ENCODE measurements around the gene WRAP73. TPM values are rescaled to one million over a fixed set of nuclear protein-coding genes. Genes with fewer than 3 reads are reported as not detected.

Gene WRAP73
- total RNA-seq, 4 donors from 2014 or later: 12.9 to 25.9 (median 15.7) TPM

GRCh38 chr1:3654549-3655281 is 4.8 kb upstream of the WRAP73 start:
- H3K27me3 ChIP-seq: peaks cover 9 to 90% (median 45%) of the 10 kb centered on the region in 4 donors
- WGBS: 85% methylated on average over 22 of the region's 22 CpGs
- peaks cover 22 to 34% (median 31%) of the 10 kb centered on the region in 4 donors for H3K4me1 ChIP-seq
- TF ChIP-seq EP300 (IDR thresholded peaks at IDR 0.05) (no peak), POLR2AphosphoS5 (IDR thresholded peaks at IDR 0.05) (no peak), CTCF (IDR thresholded peaks at IDR 0.05) (no peak), POLR2A (IDR thresholded peaks at IDR 0.05; ENCODE audit: low read depth) (no peak)
- no peaks in the 10 kb centered on the region for H3K36me3 ChIP-seq
- no peak for DNase-seq (ENCODE audit: extremely low spot score)
- H3K27ac ChIP-seq (replicated peaks in 1 of 4): no peak overlapping the region
- no peaks in the 10 kb centered on the region for H3K9me3 ChIP-seq
- intact Hi-C loops (cut with DNase I): no loop called here
- H3K4me3 ChIP-seq: no peak overlapping the region

- H3K4me1 ChIP-seq: peaks cover 30 to 49% (median 44%) of the 10 kb centered on the region in 4 donors
- peaks cover 9 to 80% (median 45%) of the 10 kb centered on the region in 4 donors for H3K27me3 ChIP-seq
- no peak overlapping the region for H3K27ac ChIP-seq (replicated peaks in 1 of 4)
- H3K4me3 ChIP-seq: no peak overlapping the region
- no peaks in the 10 kb centered on the region for H3K9me3 ChIP-seq
- DNase-seq (ENCODE audit: extremely low spot score): no peak
- TF ChIP-seq POLR2AphosphoS5 (IDR thresholded peaks at IDR 0.05) (no peak), EP300 (IDR thresholded peaks at IDR 0.05) (no peak), POLR2A (IDR thresholded peaks at IDR 0.05; ENCODE audit: low read depth) (no peak), CTCF (IDR thresholded peaks at IDR 0.05) (no peak)
- WGBS: 57% methylated on average over 8 of the region's 10 CpGs
- no peaks in the 10 kb centered on the region for H3K36me3 ChIP-seq
- intact Hi-C loops (cut with DNase I): no loop called here
Measured at GRCh38 chr1:3653286-3653618, 3.3 kb upstream of the WRAP73 start.

- no peak overlapping the region for H3K27ac ChIP-seq (replicated peaks in 1 of 4)
- H3K4me1 ChIP-seq: peaks cover 30 to 49% (median 44%) of the 10 kb centered on the region in 4 donors
- intact Hi-C loops (cut with DNase I): no loop called here
- TF ChIP-seq POLR2AphosphoS5 (IDR thresholded peaks at IDR 0.05) (no peak), POLR2A (IDR thresholded peaks at IDR 0.05; ENCODE audit: low read depth) (no peak)
- peaks cover 0 to 3% (median 0%) of the 10 kb centered on the region in 4 donors for H3K36me3 ChIP-seq
- WGBS: 3% methylated on average over 20 of the region's 68 CpGs
- DNase-seq (ENCODE audit: extremely low spot score): no peak
- H3K9me3 ChIP-seq: no peaks in the 10 kb centered on the region
- peaks cover 9 to 74% (median 45%) of the 10 kb centered on the region in 4 donors for H3K27me3 ChIP-seq
- peak overlapping the region; percentile 83 to 92 (median 88) for H3K4me3 ChIP-seq
Measured at GRCh38 chr1:3652548-3653285, 2.8 kb upstream of the WRAP73 start.

- Histone ChIP-seq H3K27me3 (peaks cover 9 to 68% (median 43%) of the 10 kb centered on the region in 4 donors), H3K9me3 (no peaks in the 10 kb centered on the region), H3K4me1 (peaks cover 30 to 49% (median 44%) of the 10 kb centered on the region in 4 donors), H3K27ac (replicated peaks in 1 of 4) (no peak within 1 kb of the TSS), H3K4me3 (peak within 1 kb of the TSS; percentile 83 to 92 (median 88)), H3K36me3 (peaks cover under 1 to 10% (median 5%) of the 10 kb centered on the region in 4 donors)
- TF ChIP-seq EP300 (IDR thresholded peaks at IDR 0.05) (no peak), POLR2A (IDR thresholded peaks at IDR 0.05; ENCODE audit: low read depth) (no peak), CTCF (IDR thresholded peaks at IDR 0.05) (no peak)
- no peak for DNase-seq (ENCODE audit: extremely low spot score)
- no CpG with 5 or more reads among the region's 80 CpGs for WGBS
- intact Hi-C loops (cut with DNase I): no loop called here
Measured at GRCh38 chr1:3651930-3652547, 2.1 kb upstream of the WRAP73 start, which contains the start of gene TP73. TP73 (plus strand) TSS chr1:3652516; CDS start chr1:3682366, 29,850 bp downstream.
